WI38 (cell line): ENCODE results near the gene CALCB.
"Not testable (repeated sequence)": the region's sequence is repeated elsewhere in the genome, so short reads cannot be mapped to it uniquely, and the experiment has no call there.

Source experiments
- H3K4me3 ChIP-seq: 2 replicates; pipeline ENCODE4 v1.5.1; 2011; ENCODE audit warnings: low read depth, mild to moderate bottlenecking, control low read depth, low read length
- CTCF ChIP-seq: IDR thresholded peaks from 2 replicates; pipeline ENCODE4 v1.5.1; 2012; ENCODE audit warnings: low read depth, mild to moderate bottlenecking, control low read depth, low read length

Gene CALCB

GRCh38 chr11:15073361-15074205, at the start of gene CALCB:
CALCB (plus strand) TSS chr11:15073593; CDS start chr11:15074719, 1,126 bp downstream.
- peak within 1 kb of the TSS; percentile 46 for H3K4me3 ChIP-seq
- TF ChIP-seq CTCF, result no peak

- no peak for TF ChIP-seq CTCF
- H3K4me3 ChIP-seq, result no peak overlapping the region
These were observed 46.4 kb upstream of the CALCB start for GRCh38 chr11:15027011-15027410.

GRCh38 chr11:15027956-15028355, 45.4 kb upstream of the CALCB start:
- no peak overlapping the region for H3K4me3 ChIP-seq
- no peak for TF ChIP-seq CTCF

- no peak overlapping the region for H3K4me3 ChIP-seq
- no peak for TF ChIP-seq CTCF
These were observed 45.0 kb upstream of the CALCB start for GRCh38 chr11:15028379-15028778.

GRCh38 chr11:15031945-15032344, 41.4 kb upstream of the CALCB start:
- not testable (repeated sequence) for H3K4me3 ChIP-seq

- H3K4me3 ChIP-seq, result no peak overlapping the region
- TF ChIP-seq CTCF, result no peak
These were observed 38.6 kb upstream of the CALCB start for GRCh38 chr11:15034687-15035267.

GRCh38 chr11:15035283-15035682, 38.1 kb upstream of the CALCB start:
- no peak for TF ChIP-seq CTCF
- H3K4me3 ChIP-seq, result no peak overlapping the region

- TF ChIP-seq CTCF, result no peak
- no peak overlapping the region for H3K4me3 ChIP-seq
These were observed 34.4 kb upstream of the CALCB start for GRCh38 chr11:15038963-15039362.
